ENCODE data around the gene SCAMP2.

SCAMP2 gene

GRCh38 chr15:74808078-74808839, 64.9 kb downstream of the SCAMP2 start:
- no peak overlapping the region for H3K4me3 ChIP-seq (ENCODE audit: low read depth, low read length)
- TF ChIP-seq MAX (IDR thresholded peaks at IDR 0.05; ENCODE audit: low read depth, low read length) (no peak), POLR2A (IDR thresholded peaks at IDR 0.05; ENCODE audit: extremely low read depth, insufficient read length) (no peak)
- no peak for DNase-seq (ENCODE audit: low read depth)

GRCh38 chr15:74807282-74807681, 65.9 kb downstream of the SCAMP2 start:
- H3K4me3 ChIP-seq (ENCODE audit: low read depth, low read length), result no peak overlapping the region
- no peak for DNase-seq (ENCODE audit: low read depth)
- no peak for TF ChIP-seq CTCF (IDR thresholded peaks at IDR 0.05; ENCODE audit: low read depth, low read length)

GRCh38 chr15:74804935-74805334, 68.2 kb downstream of the SCAMP2 start:
- H3K4me3 ChIP-seq (ENCODE audit: low read depth, low read length), result no peak overlapping the region
- no peak for TF ChIP-seq MYC (IDR thresholded peaks at IDR 0.05; ENCODE audit: low read depth, low read length)
- TF ChIP-seq POLR2A (IDR thresholded peaks at IDR 0.05; ENCODE audit: extremely low read depth, insufficient read length), result no peak
- no peak for TF ChIP-seq MAX (IDR thresholded peaks at IDR 0.05; ENCODE audit: low read depth, low read length)
- TF ChIP-seq CTCF (IDR thresholded peaks at IDR 0.05; ENCODE audit: low read depth, low read length), result no peak
- no peak for DNase-seq (ENCODE audit: low read depth)

- no peak overlapping the region for H3K4me3 ChIP-seq (ENCODE audit: low read depth, low read length)
- DNase-seq (ENCODE audit: low read depth), result no peak
- TF ChIP-seq MAX (IDR thresholded peaks at IDR 0.05; ENCODE audit: low read depth, low read length), result no peak
- no peak for TF ChIP-seq POLR2A (IDR thresholded peaks at IDR 0.05; ENCODE audit: extremely low read depth, insufficient read length)
- TF ChIP-seq CTCF (IDR thresholded peaks at IDR 0.05; ENCODE audit: low read depth, low read length), result no peak
- no peak for TF ChIP-seq MYC (IDR thresholded peaks at IDR 0.05; ENCODE audit: low read depth, low read length)
These were observed 70.2 kb downstream of the SCAMP2 start for GRCh38 chr15:74802862-74803447.

GRCh38 chr15:74802290-74802689, 70.9 kb downstream of the SCAMP2 start:
- no peak for TF ChIP-seq CTCF (IDR thresholded peaks at IDR 0.05; ENCODE audit: low read depth, low read length)
- no peak for TF ChIP-seq MAX (IDR thresholded peaks at IDR 0.05; ENCODE audit: low read depth, low read length)
- TF ChIP-seq POLR2A (IDR thresholded peaks at IDR 0.05; ENCODE audit: extremely low read depth, insufficient read length), result no peak
- no peak for TF ChIP-seq MYC (IDR thresholded peaks at IDR 0.05; ENCODE audit: low read depth, low read length)
- no peak overlapping the region for H3K4me3 ChIP-seq (ENCODE audit: low read depth, low read length)
- no peak for DNase-seq (ENCODE audit: low read depth)

- DNase-seq (ENCODE audit: low read depth), result no peak
- no peak for TF ChIP-seq POLR2A (IDR thresholded peaks at IDR 0.05; ENCODE audit: extremely low read depth, insufficient read length)
- no peak for TF ChIP-seq MAX (IDR thresholded peaks at IDR 0.05; ENCODE audit: low read depth, low read length)
- TF ChIP-seq CTCF (IDR thresholded peaks at IDR 0.05; ENCODE audit: low read depth, low read length), result no peak
- TF ChIP-seq MYC (IDR thresholded peaks at IDR 0.05; ENCODE audit: low read depth, low read length), result no peak
- no peak overlapping the region for H3K4me3 ChIP-seq (ENCODE audit: low read depth, low read length)
These were observed 71.7 kb downstream of the SCAMP2 start for GRCh38 chr15:74801311-74801997.
